H1 (cell line): ENCODE data around the gene CHODL. TPM values are rescaled to one million over a fixed set of nuclear protein-coding genes. Genes with fewer than 3 reads are reported as not detected.
A peak's percentile ranks its signal among the peaks of the same experiment; 100 is the strongest.

Experiments used
- CTCF ChIA-PET: fragments of 300-600 bp; sonication (Branson Sonifier 250); formaldehyde crosslinking; loops from one replicate; lab custom pipeline; 2021; ENCODE audit not compliant: partially characterized antibody; lab: Charles Lee
- POLR2A ChIA-PET: fragments of 300-600 bp; sonication (Branson Sonifier 250); formaldehyde crosslinking; loops from one replicate; lab custom pipeline; 2021; ENCODE audit warnings: inconsistent platforms; ENCODE audit not compliant: partially characterized antibody; lab: Charles Lee
- DNase-seq, 2 experiments: peaks; one replicate each; pipeline versions ENCODE4 v3.0.0 to v3.0.0-alpha.2; 2010 to 2022; ENCODE audit warnings: low spot score in 2 of 2, low read depth in 1 of 2, mixed read lengths in 1 of 2
- FAIRE-seq: peaks from 2 replicates; lab custom pipeline; 2011; peaks lifted over from hg19 to GRCh38; lab: Jason Lieb, UNC
- H2AFZ ChIP-seq: 2 replicates; pipeline ENCODE4 v1.8.1; 2012; ENCODE audit warnings: low read length, inconsistent platforms
- H2AK5ac ChIP-seq: 2 replicates; pipeline ENCODE4 v1.6.1; 2013; ENCODE audit warnings: low read depth, low read length
- H2BK120ac ChIP-seq: replicated peaks from 2 replicates; pipeline ENCODE3; 2013; ENCODE audit warnings: low read depth, low read length, inconsistent platforms
- H2BK12ac ChIP-seq: 2 replicates; pipeline ENCODE4 v1.6.1; 2013; ENCODE audit warnings: low read depth, low read length
- H2BK15ac ChIP-seq: 2 replicates; pipeline ENCODE4 v1.6.1; 2013; ENCODE audit warnings: low read length
- H2BK20ac ChIP-seq: 2 replicates; pipeline ENCODE4 v1.6.1; 2013; ENCODE audit warnings: low read length
- H2BK5ac ChIP-seq: 2 replicates; pipeline ENCODE4 v1.6.1; 2013; ENCODE audit warnings: low read depth, low read length
- H3K14ac ChIP-seq: 2 replicates; pipeline ENCODE4 v1.6.1; 2013; ENCODE audit warnings: inconsistent platforms; ENCODE audit not compliant: insufficient read length
- H3K18ac ChIP-seq: 2 replicates; pipeline ENCODE4 v1.6.1; 2013; ENCODE audit warnings: low read length; ENCODE audit errors: extremely low read depth
- H3K23ac ChIP-seq: 2 replicates; pipeline ENCODE4 v1.6.1; 2013; ENCODE audit warnings: inconsistent platforms; ENCODE audit not compliant: insufficient read length
- H3K23me2 ChIP-seq: 2 replicates; pipeline ENCODE4 v1.6.1; 2013; ENCODE audit warnings: low read depth, low read length
- H3K27ac ChIP-seq: 2 replicates; pipeline ENCODE4 v1.6.1; 2011; ENCODE audit warnings: low read depth, low read length, inconsistent platforms
- H3K27me3 ChIP-seq, 4 experiments: replicated peaks in 1 of 4; 1 replicate in 1 of 4; 2 replicates in 3 of 4; pipeline versions ENCODE4 v1.6.1 to v1.8.1; 2011 to 2013; ENCODE audit warnings: low read length in 3 of 4, mild to moderate bottlenecking in 3 of 4, inconsistent platforms in 2 of 4, mixed read lengths in 2 of 4, moderate library complexity in 1 of 4; ENCODE audit not compliant: control insufficient read depth in 3 of 4, insufficient read depth in 3 of 4; ENCODE audit errors: extremely low read depth in 1 of 4
- H3K36me3 ChIP-seq, 4 experiments: 2 replicates each; pipeline versions ENCODE4 v1.6.1 to v1.8.1; 2011 to 2013; ENCODE audit warnings: mild to moderate bottlenecking in 4 of 4, low read length in 3 of 4, moderate library complexity in 2 of 4, control low read depth in 1 of 4, inconsistent platforms in 1 of 4; ENCODE audit not compliant: insufficient read depth in 4 of 4, control insufficient read depth in 2 of 4
- H3K4ac ChIP-seq: replicated peaks from 2 replicates; pipeline ENCODE3; 2013; ENCODE audit warnings: low read length, low read depth, mixed read lengths, inconsistent platforms; ENCODE audit not compliant: insufficient read length
- H3K4me1 ChIP-seq, 4 experiments: replicated peaks in 1 of 4; 1 replicate in 1 of 4; 2 replicates in 3 of 4; pipeline versions ENCODE4 v1.6.1 to v1.8.1; 2011 to 2013; ENCODE audit warnings: low read length in 3 of 4, inconsistent platforms in 2 of 4, mixed read lengths in 1 of 4; ENCODE audit not compliant: insufficient read depth in 4 of 4, control insufficient read depth in 3 of 4
- H3K4me2 ChIP-seq, 2 experiments: 2 replicates each; pipeline versions ENCODE4 v1.6.1 to v1.8.1; 2011 to 2013; ENCODE audit warnings: low read depth in 2 of 2, low read length in 2 of 2, control low read depth in 1 of 2, inconsistent platforms in 1 of 2, mild to moderate bottlenecking in 1 of 2; ENCODE audit not compliant: insufficient read depth in 1 of 2
- H3K4me3 ChIP-seq, 4 experiments: fragments of 200-600, 300-600 bp in 1 of 4; sonication (generic), shearing (Covaris generic), sonication (Bioruptor Twin) in 1 of 4; 2 replicates each; pipeline versions ENCODE4 v1.5.1 to v1.8.1; 2011 to 2016; ENCODE audit warnings: low read length in 4 of 4, low read depth in 3 of 4, control low read depth in 2 of 4, inconsistent platforms in 2 of 4, mild to moderate bottlenecking in 2 of 4, mixed read lengths in 1 of 4, moderate library complexity in 1 of 4; ENCODE audit not compliant: insufficient read depth in 2 of 4; ENCODE audit errors: extremely low read depth in 1 of 4
- H3K56ac ChIP-seq: replicated peaks from 2 replicates; pipeline ENCODE3; 2013; ENCODE audit warnings: low read depth, mild to moderate bottlenecking, mixed read lengths, low read length, inconsistent platforms; ENCODE audit not compliant: insufficient read length
- H3K79me1 ChIP-seq: 2 replicates; pipeline ENCODE4 v1.6.1; 2013; ENCODE audit warnings: low read depth, low read length, control low read depth
- H3K79me2 ChIP-seq, 2 experiments: 2 replicates each; pipeline versions ENCODE4 v1.6.1 to v1.8.1; 2012 to 2013; ENCODE audit warnings: low read length in 2 of 2, mild to moderate bottlenecking in 2 of 2, inconsistent platforms in 1 of 2; ENCODE audit not compliant: insufficient read depth in 2 of 2, control insufficient read depth in 1 of 2
- H3K9ac ChIP-seq, 4 experiments: replicated peaks in 1 of 4; 1 replicate in 1 of 4; 2 replicates in 3 of 4; pipeline versions ENCODE4 v1.6.1 to v1.8.1; 2011 to 2013; ENCODE audit warnings: low read depth in 3 of 4, low read length in 3 of 4, control low read depth in 2 of 4, mild to moderate bottlenecking in 2 of 4, moderate library complexity in 2 of 4, inconsistent platforms in 1 of 4; ENCODE audit errors: extremely low read depth in 1 of 4
- H3K9me3 ChIP-seq, 2 experiments: 2 replicates each; pipeline versions ENCODE4 v1.6.1 to v1.8.1; 2012 to 2013; ENCODE audit warnings: mild to moderate bottlenecking in 2 of 2, moderate library complexity in 2 of 2, control low read depth in 1 of 2, inconsistent platforms in 1 of 2, low read depth in 1 of 2, low read length in 1 of 2, mixed read lengths in 1 of 2; ENCODE audit not compliant: insufficient read depth in 2 of 2
- H4K20me1 ChIP-seq, 2 experiments: replicated peaks in 1 of 2; 2 replicates each; pipeline versions ENCODE3 to v1.8.1; 2011 to 2013; ENCODE audit warnings: inconsistent platforms in 2 of 2, low read length in 2 of 2, mild to moderate bottlenecking in 1 of 2; ENCODE audit not compliant: insufficient read depth in 2 of 2, control insufficient read depth in 1 of 2
- H4K5ac ChIP-seq: 2 replicates; pipeline ENCODE4 v1.6.1; 2013; ENCODE audit warnings: low read length, low read depth, mixed read lengths, inconsistent platforms; ENCODE audit not compliant: insufficient read length
- H4K8ac ChIP-seq: 2 replicates; pipeline ENCODE4 v1.8.0; 2013; ENCODE audit warnings: mild to moderate bottlenecking, moderate library complexity, low read length, inconsistent platforms; ENCODE audit not compliant: insufficient read depth; ENCODE audit errors: extremely low read depth
- H4K91ac ChIP-seq: replicated peaks from 2 replicates; pipeline ENCODE3; 2013; ENCODE audit warnings: low read length, mixed read lengths, inconsistent platforms; ENCODE audit not compliant: insufficient read length
- ATF2 ChIP-seq: IDR thresholded peaks from 2 replicates; pipeline ENCODE4 v1.6.1; 2012; ENCODE audit warnings: low read length, inconsistent platforms
- CTBP2 ChIP-seq: IDR thresholded peaks from 2 replicates; pipeline ENCODE4 v1.7.0; 2011; ENCODE audit warnings: borderline replicate concordance, mild to moderate bottlenecking, moderate library complexity, mixed read lengths, low read length; ENCODE audit not compliant: insufficient read depth, insufficient read length
- EGR1 ChIP-seq: IDR thresholded peaks from 2 replicates; pipeline ENCODE4 v1.6.1; 2011; ENCODE audit warnings: low read depth, low read length, borderline replicate concordance
- EZH2 ChIP-seq: fragments of 200-600 bp; sonication (generic); IDR thresholded peaks from 2 replicates; pipeline ENCODE4 v1.7.1; 2012; ENCODE audit warnings: low read depth, mild to moderate bottlenecking, moderate library complexity, low read length, inconsistent platforms; ENCODE audit not compliant: severe bottlenecking
- GABPA ChIP-seq: IDR thresholded peaks from 2 replicates; pipeline ENCODE4 v1.6.1; 2011; ENCODE audit warnings: mild to moderate bottlenecking, low read length, moderate library complexity, borderline replicate concordance; ENCODE audit not compliant: insufficient read depth
- KDM1A ChIP-seq: fragments of 200-600, 300-600 bp; sonication (generic); IDR thresholded peaks from 2 replicates; pipeline ENCODE4 v1.7.1; 2016; ENCODE audit warnings: mild to moderate bottlenecking, low read length, borderline replicate concordance
- KDM4A ChIP-seq: IDR thresholded peaks from one replicate; pipeline ENCODE4 v1.7.1; 2012; ENCODE audit warnings: low read depth, mild to moderate bottlenecking, moderate library complexity, low read length, inconsistent platforms; ENCODE audit not compliant: severe bottlenecking
- KDM5A ChIP-seq: fragments of 200-600 bp; IDR thresholded peaks from 2 replicates; pipeline ENCODE4 v1.7.1; 2012; ENCODE audit warnings: mild to moderate bottlenecking, low read length, inconsistent platforms, mixed read lengths
- POLR2AphosphoS5 ChIP-seq: IDR thresholded peaks from 2 replicates; pipeline ENCODE4 v1.6.1; 2011; ENCODE audit warnings: low read depth, low read length
- RBBP5 ChIP-seq: IDR thresholded peaks from 2 replicates; pipeline ENCODE4 v1.7.1; 2012; ENCODE audit warnings: low read depth, mild to moderate bottlenecking, inconsistent platforms, low read length, moderate library complexity, borderline replicate concordance
- RXRA ChIP-seq: IDR thresholded peaks from 2 replicates; pipeline ENCODE4 v1.6.1; 2011; ENCODE audit warnings: low read depth, mild to moderate bottlenecking, low read length, moderate library complexity; ENCODE audit not compliant: insufficient read depth
- TCF12 ChIP-seq: IDR thresholded peaks from 2 replicates; pipeline ENCODE4 v1.6.1; 2011; ENCODE audit warnings: low read depth, mild to moderate bottlenecking, low read length
- WGBS, 2 experiments: shearing (Covaris generic) in 1 of 2; methylation state at CpG; one replicate each; pipeline versions ENCODE4 v1.1.6 to v1.1.7; 2013 to 2015; ENCODE audit warnings: low lambda C conversion rate in 2 of 2, mixed read lengths in 2 of 2, inconsistent platforms in 1 of 2, low coverage in 1 of 2, missing lambda C conversion rate in 1 of 2; ENCODE audit not compliant: insufficient replicate concordance in 2 of 2, insufficient coverage in 1 of 2, insufficient read length in 1 of 2; ENCODE audit errors: extremely low coverage in 1 of 2, missing lambda C conversion rate in 1 of 2; 5-methylcytosine and 5-hydroxymethylcytosine counted together
- polyA plus RNA-seq, 7 experiments: library from polyadenylated mRNA; depleted of rRNA in 3 of 7; stranded (reverse) in 5 of 7; unstranded in 2 of 7; fragments of >200 nt in 5 of 7; fragments of 200-250 nt in 2 of 7; gene quantifications; 1 replicate in 5 of 7; 2 replicates in 1 of 7; 4 replicates in 1 of 7; pipeline versions ENCODE4 v1.2.1 to v1.2.3, GENCODE V29; 2011 to 2013; ENCODE audit warnings: missing spikeins in 2 of 7, mixed read lengths in 2 of 7
- total RNA-seq: library from RNA; stranded (reverse); fragmentation: NEBNext Ultra II Directional; extraction: Animal tissue kit (Norgen Biotek cat#: 25700); gene quantifications from 2 replicates; pipeline ENCODE4 v1.2.1, GENCODE V29; 2021

Gene CHODL
- total and polyA plus RNA-seq, 2 of the 8 experiments (the other 6 are each of a cell fraction or from before 2014, with no cell fraction given), result 0.39 to 0.82 TPM

GRCh38 chr21:18252256-18252655 is 7.6 kb downstream of the CHODL start:
- 92% methylated on average over 4 of the region's 4 CpGs; no CpG with 5 or more reads in 1 of the 2 experiments for WGBS, 2 experiments
- no peak overlapping the region for H3K9ac ChIP-seq
- no peak overlapping the region for H3K4ac ChIP-seq
- no peaks in the 10 kb centered on the region for H4K20me1 ChIP-seq
- FAIRE-seq, result no peak
- H3K4me3 ChIP-seq, result no peak overlapping the region
- no peak overlapping the region for H3K4me2 ChIP-seq
- H2BK15ac ChIP-seq, result no peak overlapping the region
- no peaks in the 10 kb centered on the region for H3K36me3 ChIP-seq
- no peak overlapping the region for H2BK5ac ChIP-seq
- no peak overlapping the region for H2BK20ac ChIP-seq
- H3K23me2 ChIP-seq, result no peaks in the 10 kb centered on the region
- no peak overlapping the region for H4K5ac ChIP-seq
- H2BK120ac ChIP-seq, result no peak overlapping the region
- CTCF ChIA-PET, result interaction anchor here (0.9 to 2.1 kb wide), 2 partner anchors 117 to 211 kb away, joined by 3 to 7 read pairs; no protein-coding TSS in a partner anchor
- H3K9me3 ChIP-seq, result no peaks in the 10 kb centered on the region
- H3K56ac ChIP-seq, result no peak overlapping the region
- H3K79me1 ChIP-seq, result no peaks in the 10 kb centered on the region
- no peak overlapping the region for H4K8ac ChIP-seq
- POLR2A ChIA-PET, result no interaction called here
- H3K18ac ChIP-seq, result no peak overlapping the region
- no peaks in the 10 kb centered on the region for H3K79me2 ChIP-seq
- H2AK5ac ChIP-seq, result no peak overlapping the region
- H4K91ac ChIP-seq, result no peak overlapping the region
- H3K23ac ChIP-seq, result no peak overlapping the region
- no peak overlapping the region for H2BK12ac ChIP-seq
- no peak overlapping the region for H3K27ac ChIP-seq
- no peaks in the 10 kb centered on the region; a peak in 1 of 7 replicates for H3K27me3 ChIP-seq
- no peak for DNase-seq
- no peak overlapping the region for H3K14ac ChIP-seq
- 0 out of 2 replicates have a peak overlapping the region, but pooled peaks have one; percentile 28 for H2AFZ ChIP-seq
- H3K4me1 ChIP-seq, result no peaks in the 10 kb centered on the region
- no peak for TF ChIP-seq CTBP2
- no peak for TF ChIP-seq KDM4A
- no peak for TF ChIP-seq EZH2
- TF ChIP-seq POLR2AphosphoS5, result no peak
- TF ChIP-seq ATF2, result no peak
- no peak for TF ChIP-seq GABPA
- no peak for TF ChIP-seq KDM1A
- TF ChIP-seq TCF12, result no peak
- no peak for TF ChIP-seq KDM5A
- TF ChIP-seq RXRA, result no peak
- no peak for TF ChIP-seq RBBP5
- no peak for TF ChIP-seq EGR1
